ENCODE measurements around the gene TBC1D9.

Gene TBC1D9

DNA sequence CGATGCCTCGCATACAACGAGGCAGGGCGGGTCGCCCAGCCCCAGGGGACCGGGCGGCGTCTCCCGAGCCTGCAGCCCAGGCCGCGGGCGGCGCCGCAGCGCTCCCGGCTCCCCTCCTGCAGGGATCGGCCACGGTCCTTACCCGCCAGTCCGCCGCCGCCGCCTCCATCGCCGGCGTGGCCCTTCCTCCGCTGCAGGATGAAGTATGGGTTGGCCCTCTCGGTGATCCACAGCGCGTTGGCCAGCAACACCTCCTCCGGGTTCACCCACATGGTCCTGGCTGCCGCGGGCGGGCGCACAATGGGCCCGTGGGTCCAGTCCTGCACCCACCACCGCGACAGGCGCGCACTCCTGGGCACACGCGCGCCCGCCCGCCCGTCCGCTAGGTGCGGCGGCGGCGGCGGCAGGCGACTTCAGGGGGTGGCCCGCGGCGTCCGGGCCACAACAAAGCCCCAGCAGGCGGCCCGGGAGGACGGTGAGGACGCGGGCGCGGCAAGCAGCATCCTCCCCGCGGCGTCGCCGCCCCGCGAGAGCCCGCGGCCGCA, 339 bp downstream of the TBC1D9 start (continued):
- TF ChIP-seq, protein P1, sequence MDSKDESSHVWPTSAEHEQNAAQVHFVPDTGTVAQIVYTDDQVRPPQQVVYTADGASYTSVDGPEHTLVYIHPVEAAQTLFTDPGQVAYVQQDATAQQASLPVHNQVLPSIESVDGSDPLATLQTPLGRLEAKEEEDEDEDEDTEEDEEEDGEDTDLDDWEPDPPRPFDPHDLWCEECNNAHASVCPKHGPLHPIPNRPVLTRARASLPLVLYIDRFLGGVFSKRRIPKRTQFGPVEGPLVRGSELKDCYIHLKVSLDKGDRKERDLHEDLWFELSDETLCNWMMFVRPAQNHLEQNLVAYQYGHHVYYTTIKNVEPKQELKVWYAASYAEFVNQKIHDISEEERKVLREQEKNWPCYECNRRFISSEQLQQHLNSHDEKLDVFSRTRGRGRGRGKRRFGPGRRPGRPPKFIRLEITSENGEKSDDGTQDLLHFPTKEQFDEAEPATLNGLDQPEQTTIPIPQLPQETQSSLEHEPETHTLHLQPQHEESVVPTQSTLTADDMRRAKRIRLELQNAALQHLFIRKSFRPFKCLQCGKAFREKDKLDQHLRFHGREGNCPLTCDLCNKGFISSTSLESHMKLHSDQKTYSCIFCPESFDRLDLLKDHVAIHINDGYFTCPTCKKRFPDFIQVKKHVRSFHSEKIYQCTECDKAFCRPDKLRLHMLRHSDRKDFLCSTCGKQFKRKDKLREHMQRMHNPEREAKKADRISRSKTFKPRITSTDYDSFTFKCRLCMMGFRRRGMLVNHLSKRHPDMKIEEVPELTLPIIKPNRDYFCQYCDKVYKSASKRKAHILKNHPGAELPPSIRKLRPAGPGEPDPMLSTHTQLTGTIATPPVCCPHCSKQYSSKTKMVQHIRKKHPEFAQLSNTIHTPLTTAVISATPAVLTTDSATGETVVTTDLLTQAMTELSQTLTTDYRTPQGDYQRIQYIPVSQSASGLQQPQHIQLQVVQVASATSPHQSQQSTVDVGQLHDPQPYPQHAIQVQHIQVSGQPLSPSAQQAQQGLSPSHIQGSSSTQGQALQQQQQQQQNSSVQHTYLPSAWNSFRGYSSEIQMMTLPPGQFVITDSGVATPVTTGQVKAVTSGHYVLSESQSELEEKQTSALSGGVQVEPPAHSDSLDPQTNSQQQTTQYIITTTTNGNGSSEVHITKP (tag by site-specific recombination; IDR thresholded peaks at IDR 0.05): 0 out of 2 replicates have a peak, but pooled peaks have one; percentile 32
- TF ChIP-seq ZNF350 (tag by site-specific recombination; IDR thresholded peaks at IDR 0.05): no peak
- TF ChIP-seq, protein P2, sequence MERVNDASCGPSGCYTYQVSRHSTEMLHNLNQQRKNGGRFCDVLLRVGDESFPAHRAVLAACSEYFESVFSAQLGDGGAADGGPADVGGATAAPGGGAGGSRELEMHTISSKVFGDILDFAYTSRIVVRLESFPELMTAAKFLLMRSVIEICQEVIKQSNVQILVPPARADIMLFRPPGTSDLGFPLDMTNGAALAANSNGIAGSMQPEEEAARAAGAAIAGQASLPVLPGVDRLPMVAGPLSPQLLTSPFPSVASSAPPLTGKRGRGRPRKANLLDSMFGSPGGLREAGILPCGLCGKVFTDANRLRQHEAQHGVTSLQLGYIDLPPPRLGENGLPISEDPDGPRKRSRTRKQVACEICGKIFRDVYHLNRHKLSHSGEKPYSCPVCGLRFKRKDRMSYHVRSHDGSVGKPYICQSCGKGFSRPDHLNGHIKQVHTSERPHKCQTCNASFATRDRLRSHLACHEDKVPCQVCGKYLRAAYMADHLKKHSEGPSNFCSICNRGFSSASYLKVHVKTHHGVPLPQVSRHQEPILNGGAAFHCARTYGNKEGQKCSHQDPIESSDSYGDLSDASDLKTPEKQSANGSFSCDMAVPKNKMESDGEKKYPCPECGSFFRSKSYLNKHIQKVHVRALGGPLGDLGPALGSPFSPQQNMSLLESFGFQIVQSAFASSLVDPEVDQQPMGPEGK (tag by site-specific recombination; IDR thresholded peaks at IDR 0.05): no peak
- TF ChIP-seq ZNF561 (tag by site-specific recombination; IDR thresholded peaks at IDR 0.05; ENCODE audit: borderline replicate concordance): no peak
- TF ChIP-seq, protein P3, sequence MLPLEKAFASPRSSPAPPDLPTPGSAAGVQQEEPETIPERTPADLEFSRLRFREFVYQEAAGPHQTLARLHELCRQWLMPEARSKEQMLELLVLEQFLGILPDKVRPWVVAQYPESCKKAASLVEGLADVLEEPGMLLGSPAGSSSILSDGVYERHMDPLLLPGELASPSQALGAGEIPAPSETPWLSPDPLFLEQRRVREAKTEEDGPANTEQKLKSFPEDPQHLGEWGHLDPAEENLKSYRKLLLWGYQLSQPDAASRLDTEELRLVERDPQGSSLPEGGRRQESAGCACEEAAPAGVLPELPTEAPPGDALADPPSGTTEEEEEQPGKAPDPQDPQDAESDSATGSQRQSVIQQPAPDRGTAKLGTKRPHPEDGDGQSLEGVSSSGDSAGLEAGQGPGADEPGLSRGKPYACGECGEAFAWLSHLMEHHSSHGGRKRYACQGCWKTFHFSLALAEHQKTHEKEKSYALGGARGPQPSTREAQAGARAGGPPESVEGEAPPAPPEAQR (tag by site-specific recombination; IDR thresholded peaks at IDR 0.05): no peak
- TF ChIP-seq ZSCAN30 (tag by site-specific recombination; IDR thresholded peaks at IDR 0.05): peak; percentile 85
- no peak for TF ChIP-seq ZFP41 (tag by site-specific recombination; IDR thresholded peaks at IDR 0.05; ENCODE audit: borderline replicate concordance)
- TF ChIP-seq KLF1 (tag by site-specific recombination; IDR thresholded peaks at IDR 0.05): peak; percentile 39
- TF ChIP-seq ZNF791 (tag by site-specific recombination; IDR thresholded peaks at IDR 0.05): no peak
- TF ChIP-seq ZNF664 (tag by site-specific recombination; IDR thresholded peaks at IDR 0.05): no peak
- no peak for TF ChIP-seq ZNF677 (tag by site-specific recombination; IDR thresholded peaks at IDR 0.05)
- no peak for TF ChIP-seq SP3 (tag by site-specific recombination; IDR thresholded peaks at IDR 0.05)
- no peak for TF ChIP-seq ZNF16 (tag by site-specific recombination; IDR thresholded peaks at IDR 0.05; ENCODE audit: low read depth)
- TF ChIP-seq, protein P4, sequence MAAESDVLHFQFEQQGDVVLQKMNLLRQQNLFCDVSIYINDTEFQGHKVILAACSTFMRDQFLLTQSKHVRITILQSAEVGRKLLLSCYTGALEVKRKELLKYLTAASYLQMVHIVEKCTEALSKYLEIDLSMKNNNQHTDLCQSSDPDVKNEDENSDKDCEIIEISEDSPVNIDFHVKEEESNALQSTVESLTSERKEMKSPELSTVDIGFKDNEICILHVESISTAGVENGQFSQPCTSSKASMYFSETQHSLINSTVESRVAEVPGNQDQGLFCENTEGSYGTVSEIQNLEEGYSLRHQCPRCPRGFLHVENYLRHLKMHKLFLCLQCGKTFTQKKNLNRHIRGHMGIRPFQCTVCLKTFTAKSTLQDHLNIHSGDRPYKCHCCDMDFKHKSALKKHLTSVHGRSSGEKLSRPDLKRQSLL (tag by site-specific recombination; IDR thresholded peaks at IDR 0.05): 0 out of 2 replicates have a peak, but pooled peaks have one; percentile 51
- no peak for TF ChIP-seq ZFP69B (tag by site-specific recombination; IDR thresholded peaks at IDR 0.05)
- TF ChIP-seq, protein P5, sequence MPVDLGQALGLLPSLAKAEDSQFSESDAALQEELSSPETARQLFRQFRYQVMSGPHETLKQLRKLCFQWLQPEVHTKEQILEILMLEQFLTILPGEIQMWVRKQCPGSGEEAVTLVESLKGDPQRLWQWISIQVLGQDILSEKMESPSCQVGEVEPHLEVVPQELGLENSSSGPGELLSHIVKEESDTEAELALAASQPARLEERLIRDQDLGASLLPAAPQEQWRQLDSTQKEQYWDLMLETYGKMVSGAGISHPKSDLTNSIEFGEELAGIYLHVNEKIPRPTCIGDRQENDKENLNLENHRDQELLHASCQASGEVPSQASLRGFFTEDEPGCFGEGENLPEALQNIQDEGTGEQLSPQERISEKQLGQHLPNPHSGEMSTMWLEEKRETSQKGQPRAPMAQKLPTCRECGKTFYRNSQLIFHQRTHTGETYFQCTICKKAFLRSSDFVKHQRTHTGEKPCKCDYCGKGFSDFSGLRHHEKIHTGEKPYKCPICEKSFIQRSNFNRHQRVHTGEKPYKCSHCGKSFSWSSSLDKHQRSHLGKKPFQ (tag by site-specific recombination; IDR thresholded peaks at IDR 0.05): no peak
- TF ChIP-seq ZNF416 (tag by site-specific recombination; IDR thresholded peaks at IDR 0.05): no peak
- no peak for TF ChIP-seq ZNF112 (tag by site-specific recombination; IDR thresholded peaks at IDR 0.05)

All from HEK293 (cell line).